HG02678 (cell line): ENCODE results near the gene PTPRD.

Experiments
- ATAC-seq: cut with Tn5 transposase; IDR thresholded peaks from one replicate; pipeline ENCODE4 v1.9.1; 2021; ENCODE audit warnings: mild to moderate bottlenecking, moderate library complexity; ENCODE audit not compliant: unreplicated experiment

PTPRD gene

DNA sequence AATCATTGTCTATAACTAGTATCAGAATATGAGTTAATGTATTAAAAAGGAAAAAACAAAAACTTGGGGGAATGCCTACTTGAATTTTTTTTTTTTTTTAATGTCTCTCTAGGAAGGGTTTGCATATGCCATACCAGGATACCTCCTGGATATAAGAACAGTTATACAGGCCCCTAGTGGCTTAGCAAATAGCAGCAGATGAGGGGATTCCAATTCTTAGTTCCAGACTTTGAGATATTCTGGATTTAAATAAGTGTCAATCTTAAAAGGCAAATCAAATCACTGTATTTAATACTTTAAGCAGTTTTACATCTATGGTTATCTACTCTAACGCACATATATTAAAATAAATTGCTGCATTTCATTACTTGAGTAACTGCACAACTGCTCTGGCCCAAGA, 1757.8 kb downstream of the PTPRD start:
- ATAC-seq: no peak

DNA sequence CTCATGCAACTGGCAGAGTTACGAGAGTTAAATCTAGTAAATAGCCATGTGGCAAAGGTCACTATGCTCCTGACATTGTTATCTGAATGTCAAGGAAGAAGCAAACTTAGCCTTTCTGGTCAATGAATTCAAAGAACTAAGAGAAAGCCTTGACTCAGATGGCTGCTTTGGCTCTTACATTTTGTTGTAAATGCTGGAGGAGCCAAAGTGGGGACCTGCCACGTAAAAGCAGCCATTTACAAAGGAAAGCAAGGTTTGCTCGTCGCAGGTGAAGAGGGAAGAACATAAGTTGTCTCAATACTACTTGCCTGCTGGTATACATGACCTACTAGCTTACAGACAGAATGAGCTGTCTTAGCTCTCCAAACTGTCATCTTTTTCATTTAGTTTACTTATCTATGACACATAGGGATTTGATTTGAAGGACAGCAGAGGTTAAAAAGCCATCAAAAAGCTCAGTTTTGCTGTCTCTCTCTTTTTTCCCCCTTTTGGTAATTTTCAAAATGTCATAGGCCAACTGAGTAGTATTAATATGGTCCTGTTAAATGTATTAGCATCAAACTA, 1760.4 kb downstream of the PTPRD start:
- no peak for ATAC-seq

DNA sequence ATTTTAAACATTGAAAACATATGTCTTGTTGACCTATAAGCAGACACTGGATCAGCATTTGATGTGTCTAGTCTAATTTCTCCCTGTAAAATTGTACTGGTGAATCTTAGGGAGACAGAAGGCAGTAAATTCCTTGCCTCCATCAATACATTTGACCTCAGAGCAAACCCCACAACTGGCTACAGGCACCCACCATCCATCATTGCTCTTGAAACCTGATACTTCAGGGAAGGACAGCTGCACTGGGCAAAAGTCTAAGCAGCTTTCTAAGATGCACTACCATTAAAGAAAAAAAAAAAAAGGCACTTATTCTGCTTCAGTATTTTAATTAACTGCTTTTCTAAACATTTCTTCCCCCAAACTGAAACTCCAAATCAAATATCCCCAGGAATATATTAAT, 1761.9 kb downstream of the PTPRD start:
- ATAC-seq: no peak

DNA sequence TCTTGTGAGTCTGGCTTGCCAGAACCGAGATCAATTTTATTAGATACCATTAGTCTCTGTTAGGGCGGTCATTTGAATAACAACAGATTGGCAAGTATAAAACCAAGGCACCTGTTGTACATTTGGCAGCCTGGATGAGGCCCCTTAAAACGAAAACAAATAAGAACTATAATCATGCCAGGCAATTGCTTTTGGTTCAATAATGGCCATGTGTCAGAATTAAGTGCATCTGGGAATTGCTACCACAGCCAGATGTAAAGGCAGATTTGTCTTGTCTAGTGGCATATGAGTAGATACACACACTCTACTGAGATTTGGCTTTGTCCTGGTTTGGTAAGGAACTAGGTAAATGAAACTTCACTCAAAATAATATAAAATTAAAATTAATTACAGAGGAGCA, 1767.0 kb downstream of the PTPRD start:
- no peak for ATAC-seq

DNA sequence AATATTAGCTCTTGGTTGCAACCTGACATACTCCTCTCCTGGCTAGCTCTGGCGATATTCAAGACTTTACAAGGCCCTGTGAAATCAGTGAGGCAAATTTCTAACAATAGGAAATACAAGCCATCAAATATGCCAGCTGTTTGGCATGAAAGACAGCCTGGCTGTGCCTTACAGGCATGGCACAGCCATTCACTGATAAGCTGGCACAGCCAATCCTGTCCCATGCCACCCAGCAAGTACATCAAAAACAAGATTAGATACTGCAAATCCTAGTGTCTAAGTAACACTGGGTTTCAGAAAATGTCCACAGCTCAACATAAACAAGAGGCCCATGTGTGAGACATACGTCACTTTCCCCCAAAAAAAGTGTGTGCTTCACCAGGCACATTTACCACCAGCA, 1767.4 kb downstream of the PTPRD start:
- ATAC-seq: no peak

DNA sequence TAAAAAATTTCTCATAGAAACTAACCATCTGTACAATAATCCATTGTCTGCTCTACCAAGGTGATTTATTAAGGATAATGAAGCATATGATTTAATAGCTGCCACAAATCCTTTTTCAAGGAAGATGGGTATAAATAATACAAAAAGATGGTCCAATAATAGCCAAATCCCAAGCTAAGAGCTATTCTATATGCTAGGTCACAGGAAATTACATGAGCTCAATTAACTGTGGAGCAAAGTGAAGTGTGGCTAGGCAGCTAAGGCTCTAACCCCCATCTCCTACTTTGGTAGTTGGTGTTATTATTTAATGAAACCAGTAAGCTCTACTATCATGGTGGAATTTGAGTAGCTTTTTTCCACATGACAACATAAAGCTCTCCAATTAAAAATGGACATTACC, 1768.3 kb downstream of the PTPRD start:
- ATAC-seq: no peak

DNA sequence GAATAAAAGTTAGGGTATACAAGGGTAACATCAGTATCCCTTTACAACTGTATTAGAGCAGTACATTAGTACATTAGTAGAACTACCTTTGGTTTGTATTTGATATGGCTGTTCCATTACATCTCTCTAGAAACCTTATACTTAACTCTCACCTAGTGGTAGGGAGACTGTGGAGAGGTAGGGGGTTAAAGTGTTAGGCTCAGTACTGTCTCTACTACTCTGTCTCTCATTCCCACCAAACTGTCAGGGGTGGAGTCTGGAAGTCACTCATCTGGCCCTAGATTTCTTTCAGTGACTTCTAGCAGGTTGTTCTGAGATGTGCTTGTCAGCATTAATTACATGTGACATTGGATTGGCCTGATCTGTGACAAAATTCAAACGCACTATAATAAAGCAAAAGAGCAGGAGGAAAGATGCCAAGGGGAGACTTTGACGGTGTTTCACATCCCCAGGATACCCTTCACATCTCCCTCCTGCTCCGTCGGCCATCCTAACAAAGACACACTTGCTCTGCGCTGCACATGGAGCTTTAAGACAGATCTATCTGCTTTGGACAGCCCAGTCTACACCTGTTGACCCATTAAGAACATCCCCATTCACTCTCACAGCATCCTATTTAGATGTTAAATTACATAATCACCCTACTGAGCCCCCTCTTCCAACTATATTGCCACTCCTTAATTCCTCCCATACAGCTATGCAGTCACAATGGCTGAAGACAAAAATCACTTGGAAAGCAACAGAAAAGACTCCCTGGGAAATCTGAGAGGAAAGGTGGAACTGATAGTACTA, 1770.2 kb downstream of the PTPRD start:
- ATAC-seq: no peak

DNA sequence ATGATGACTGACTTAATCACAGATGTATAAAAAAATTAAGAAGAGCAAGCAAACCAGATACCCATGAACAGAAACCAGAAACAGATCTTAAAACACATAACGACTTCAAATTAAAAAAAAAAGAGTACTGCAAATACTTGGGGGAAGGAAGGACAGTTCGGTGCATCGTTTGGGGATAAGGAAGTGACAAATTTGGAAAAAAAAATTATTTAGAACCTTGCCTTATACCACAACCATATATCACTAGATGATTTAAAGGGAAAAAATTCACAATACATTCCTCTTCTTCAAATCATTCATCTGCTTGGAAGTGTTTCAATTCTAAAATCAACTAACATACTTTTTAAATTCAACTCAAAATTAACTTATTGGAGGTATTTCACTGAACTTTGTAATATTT, 1774.7 kb downstream of the PTPRD start:
- ATAC-seq: no peak

DNA sequence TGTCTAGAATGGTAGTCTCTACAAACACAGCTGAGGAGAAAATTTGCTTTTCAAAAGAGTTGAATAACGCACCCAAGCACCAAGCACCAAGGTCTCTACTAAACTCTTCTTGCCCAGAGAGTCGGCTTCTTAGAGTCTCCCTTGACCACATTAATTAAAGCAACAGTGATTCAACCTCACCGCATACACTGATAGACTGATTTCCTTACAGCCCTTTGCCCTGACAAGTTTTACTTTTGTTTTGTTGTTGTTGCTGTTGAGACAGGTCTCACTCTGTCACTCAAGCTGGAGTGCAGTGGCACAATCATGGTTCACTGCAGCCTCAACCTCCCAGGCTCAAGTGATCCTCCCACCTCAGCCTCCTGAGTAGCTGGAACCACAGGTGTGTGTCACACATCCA, 1777.5 kb downstream of the PTPRD start:
- no peak for ATAC-seq

DNA sequence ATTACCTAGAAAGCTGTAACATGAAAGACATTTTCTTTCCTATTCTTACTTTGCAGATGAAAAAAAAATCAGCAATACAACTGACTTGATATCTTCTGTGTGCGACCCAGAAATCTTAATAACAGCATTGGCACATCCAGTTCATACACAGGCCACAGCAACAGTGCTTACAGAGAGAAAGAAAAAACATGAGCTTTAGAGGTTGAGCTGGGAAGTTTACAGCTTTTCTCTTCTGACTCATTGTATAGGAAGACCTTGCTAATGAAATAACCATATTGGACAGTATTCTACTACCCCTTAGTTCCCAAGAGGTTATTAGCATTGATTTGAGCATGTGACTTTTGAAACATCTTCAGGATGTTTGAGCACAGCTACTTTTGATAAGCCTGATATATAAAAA, 1779.8 kb downstream of the PTPRD start:
- no peak for ATAC-seq

DNA sequence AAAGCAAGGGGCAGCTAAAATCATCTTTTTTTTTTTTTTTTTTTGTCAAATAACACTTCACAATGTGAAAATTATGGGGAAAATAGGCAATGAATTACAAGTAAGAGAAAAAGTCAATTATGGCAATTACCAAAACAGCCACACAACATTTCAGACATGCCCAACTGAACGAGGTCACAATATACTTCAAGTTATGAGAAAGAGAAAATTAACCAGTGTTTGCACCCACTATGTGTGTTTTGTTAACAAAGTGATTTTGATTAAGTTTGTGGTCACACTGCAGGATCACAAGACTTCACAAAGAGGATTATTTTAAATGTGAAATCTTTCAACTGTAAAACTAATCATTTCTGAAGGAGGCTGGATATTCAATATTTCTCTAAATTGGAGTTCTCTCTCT, 1780.4 kb downstream of the PTPRD start:
- ATAC-seq: no peak

DNA sequence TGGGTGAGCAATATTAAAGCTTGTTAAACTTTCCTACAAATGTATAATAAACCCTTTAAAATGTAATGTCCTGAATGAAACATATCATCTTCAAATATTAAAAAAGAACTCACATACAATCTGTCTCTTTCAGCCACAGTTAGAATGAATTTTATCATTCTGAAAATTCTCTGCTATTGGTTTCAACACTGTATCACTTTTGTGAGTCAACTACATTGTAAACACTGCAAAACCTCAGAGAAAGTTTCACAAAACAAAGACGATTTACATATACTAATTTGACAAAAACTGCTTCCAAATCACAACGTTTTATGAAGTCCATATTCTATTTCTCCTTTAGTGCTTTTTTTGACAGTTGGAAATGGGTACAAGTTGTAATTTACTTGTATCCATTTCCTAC, 1781.2 kb downstream of the PTPRD start:
- no peak for ATAC-seq

DNA sequence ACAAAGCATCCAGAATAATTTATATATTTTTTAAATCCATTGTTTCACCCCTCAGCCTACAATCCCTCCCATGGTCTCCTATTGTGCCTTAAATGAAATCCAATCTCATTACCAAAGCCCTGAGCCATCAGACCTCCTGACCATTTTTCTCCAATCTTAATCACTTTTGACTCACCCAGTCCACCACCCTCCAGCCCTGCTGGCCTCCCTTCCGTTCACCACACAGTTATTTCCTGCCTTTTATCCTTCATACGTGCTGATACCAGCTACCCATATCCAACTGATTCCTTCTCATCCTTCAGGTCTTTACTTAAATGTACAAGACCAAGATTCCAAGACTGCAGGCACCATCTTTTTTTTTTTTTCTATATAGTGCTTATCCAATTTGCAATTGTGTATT, 1786.5 kb downstream of the PTPRD start:
- ATAC-seq: no peak

DNA sequence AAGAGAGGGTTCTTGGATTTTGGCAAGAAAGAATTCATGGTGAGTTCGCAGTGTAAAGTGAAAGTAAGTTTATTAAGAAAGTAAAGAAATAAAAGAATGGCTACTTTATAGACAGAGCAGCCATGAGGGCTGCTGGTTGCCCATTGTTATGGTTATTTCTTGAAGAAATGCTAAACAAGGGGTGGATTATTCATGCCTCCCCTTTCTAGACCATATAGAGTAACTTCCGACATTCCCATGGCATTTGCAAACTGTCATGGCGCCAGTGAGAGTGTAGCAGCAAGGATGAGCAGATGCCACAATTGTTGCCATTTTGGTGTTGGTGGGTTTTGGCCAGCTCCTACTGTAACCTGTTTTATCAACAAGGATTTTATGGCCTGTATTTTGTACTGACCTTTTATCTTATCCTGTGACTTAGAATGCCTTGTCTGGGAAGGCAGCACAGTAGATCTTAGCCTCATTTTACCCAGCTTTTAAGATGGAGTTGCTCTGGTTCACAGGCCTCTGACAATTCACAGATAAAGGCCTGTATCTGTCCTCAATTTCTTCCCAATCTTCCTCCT, 1787.1 kb downstream of the PTPRD start:
- no peak for ATAC-seq

DNA sequence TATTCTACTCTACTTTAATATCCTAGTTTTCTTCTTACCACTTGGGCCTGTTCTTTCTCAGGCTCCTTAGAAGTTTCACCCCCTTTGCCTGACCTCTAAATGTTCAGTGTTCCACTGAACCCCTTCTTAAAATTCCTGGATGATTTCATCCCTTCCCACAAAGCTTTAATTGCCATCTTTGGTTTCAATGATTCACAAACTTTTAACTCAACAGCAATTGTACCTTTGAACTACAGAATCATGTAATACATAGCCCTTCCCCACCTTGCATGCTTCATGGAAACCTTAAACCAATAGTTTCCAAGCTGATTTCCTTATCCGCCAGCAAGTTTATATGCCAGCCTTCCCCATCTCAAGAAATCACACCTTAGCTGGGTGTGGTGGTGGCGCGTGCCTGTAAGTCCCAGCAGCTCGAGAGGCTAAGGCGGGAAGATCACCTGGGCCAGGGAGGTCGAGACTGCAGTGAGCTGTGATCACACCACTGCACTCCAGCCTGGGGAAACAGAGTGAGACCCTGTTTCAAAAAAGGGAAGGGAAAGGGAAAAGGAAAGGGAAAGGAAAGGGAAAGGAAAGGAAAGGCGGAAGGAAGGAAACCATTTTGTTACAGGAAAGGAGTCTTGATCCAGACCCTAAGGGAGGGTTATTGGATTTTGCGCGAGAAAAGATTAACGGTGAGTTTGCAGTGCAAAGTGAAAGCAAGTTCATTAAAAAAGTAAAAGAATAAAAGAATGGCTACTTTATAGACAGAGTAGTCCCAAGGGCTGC, 1789.5 kb downstream of the PTPRD start:
- ATAC-seq: no peak

DNA sequence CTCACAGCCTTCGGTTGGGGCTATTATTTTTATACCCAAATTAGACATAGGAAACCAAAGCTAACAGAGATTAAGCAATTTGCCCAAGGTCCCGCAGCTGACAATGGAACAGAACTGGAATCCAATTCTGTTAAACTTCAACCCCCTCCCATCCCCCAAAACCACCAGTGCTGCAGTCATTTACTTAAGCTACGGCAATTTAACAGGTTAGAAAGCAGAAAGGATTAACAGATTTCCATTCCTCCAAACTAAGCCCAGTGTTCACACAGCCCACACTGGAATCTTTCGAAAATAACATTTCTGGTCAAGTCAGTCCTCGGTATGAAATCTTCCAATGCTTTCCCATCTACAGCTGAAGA, 1790.2 kb downstream of the PTPRD start:
- no peak for ATAC-seq

DNA sequence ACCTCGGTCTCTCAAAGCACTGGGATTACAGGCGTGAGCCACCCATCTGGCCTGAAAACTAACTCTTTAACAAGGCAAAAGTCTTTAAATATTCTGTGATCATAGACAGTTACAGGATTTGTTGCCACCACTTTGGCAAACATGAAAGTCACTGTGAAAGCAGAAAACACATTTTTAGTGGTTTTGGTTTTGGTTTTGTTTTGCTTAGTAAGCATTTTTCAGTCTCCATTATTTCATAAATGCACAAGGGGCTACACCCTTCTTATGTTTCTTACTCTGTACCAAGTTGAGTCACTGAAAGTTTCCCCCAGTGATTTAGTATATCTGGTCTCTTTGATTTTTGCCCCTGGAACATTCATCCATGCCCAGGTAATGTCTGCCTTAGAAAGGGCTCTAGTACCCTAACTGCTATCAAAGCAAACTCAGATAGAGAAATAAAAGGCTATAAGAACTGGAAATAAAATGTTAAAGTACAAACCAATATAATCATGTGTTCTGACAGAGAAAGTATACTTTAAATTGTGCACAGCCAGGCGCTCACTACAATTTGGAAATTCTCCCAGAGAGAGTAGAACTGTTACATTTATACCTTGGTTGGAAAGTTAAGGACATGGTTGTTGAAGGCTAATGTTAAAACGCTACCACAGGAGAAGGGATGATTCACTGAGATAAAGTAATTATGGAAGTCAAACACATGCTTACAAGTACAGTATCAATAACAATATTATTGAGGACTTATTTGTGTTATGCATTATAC, 1790.7 kb downstream of the PTPRD start:
- ATAC-seq: no peak

DNA sequence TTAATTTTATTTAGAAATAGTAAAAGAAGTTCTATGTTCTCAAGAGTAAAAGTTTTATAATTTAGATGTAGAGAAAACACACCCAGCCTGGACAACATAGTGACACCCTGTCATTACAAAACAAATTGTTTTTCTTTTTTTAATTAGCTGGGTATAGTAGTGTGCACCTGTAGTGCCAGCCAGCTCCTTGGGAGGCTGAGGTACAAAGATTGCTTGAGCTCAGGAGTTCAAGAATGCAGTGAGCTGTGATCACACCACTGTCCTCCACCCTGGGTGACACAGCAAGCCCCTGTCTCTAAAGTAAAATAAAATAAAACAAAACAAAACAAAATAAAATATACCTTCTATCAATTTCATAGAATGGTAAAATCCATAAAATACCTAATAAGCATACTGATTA, 1795.5 kb downstream of the PTPRD start:
- ATAC-seq: no peak

DNA sequence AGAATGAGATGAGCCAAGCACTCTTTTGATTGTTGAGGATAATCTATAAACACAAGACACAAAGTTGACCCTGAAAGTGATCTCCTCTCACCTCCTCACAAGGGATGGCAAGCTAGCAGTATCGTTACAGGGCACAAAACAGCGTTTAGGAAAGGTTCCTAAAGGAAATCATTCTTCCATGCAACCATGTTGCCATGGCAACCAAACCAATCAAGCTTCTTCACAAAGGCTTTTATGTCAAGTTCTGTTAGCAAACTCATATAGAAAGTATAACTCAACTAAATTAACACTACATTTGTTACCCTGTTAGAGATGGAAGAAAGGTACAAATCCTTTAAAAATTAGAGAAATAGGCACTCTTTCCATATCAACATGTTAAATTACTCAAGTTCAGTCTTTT, 1796.4 kb downstream of the PTPRD start:
- ATAC-seq: no peak

DNA sequence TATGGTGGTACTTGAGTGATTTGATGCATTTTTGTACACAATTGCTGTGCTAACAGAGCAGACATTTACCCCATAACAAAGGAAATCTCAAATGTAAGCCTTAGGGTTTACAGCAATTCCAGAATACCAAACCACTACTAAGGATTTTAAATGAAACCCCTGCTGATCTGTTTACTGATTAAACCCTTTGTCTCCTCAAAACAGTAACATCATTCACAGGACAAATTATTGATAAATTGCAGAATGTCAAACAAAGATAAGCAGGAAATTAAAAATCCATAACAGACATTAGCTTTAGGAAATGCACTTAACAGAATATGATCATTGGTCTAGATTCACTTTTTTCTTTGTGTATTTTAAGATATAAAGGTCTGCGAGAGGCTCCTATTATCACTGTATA, 1796.9 kb downstream of the PTPRD start:
- no peak for ATAC-seq

DNA sequence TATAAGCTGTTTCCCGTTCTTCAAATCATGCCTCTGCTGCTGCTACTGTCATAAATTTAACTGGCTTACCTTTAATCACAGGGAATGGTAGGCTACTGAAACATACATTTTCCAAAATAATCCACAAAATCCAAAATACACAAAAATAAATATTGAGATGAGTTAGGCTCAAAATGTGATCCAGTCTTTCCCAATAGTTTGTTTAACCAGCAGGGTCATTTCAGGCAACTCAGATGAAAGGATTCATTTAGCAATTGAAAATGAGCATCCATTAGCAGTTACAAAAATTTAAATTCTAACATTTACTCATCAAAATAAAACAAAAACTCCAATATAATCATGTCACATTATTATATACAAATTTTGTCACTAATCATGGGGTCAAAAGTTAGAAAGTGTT, 1797.6 kb downstream of the PTPRD start:
- no peak for ATAC-seq
